Stimulated activated CD4-positive, alpha-beta T cell treated with anti-CD3 and anti-CD28 coated beads, TNF-alpha, amount 100 ng/mL, for 1 hour (primary cell): ENCODE data around the gene RTL5.

Source experiments
- DNase-seq, 3 donors: peaks; one replicate each; pipeline ENCODE4 v3.0.0-alpha.2; 2020; ENCODE audit warnings: low read depth in 3 of 3, low spot score in 1 of 3

RTL5 gene

GRCh38 chrX:72130156-72130761, 1.5 kb downstream of the RTL5 start:
- DNase-seq: no peak

- DNase-seq: no peak
These were observed 2.1 kb downstream of the RTL5 start for GRCh38 chrX:72129661-72130060.

GRCh38 chrX:72128881-72129280, 2.8 kb downstream of the RTL5 start:
- DNase-seq: no peak

GRCh38 chrX:72128183-72128834, 3.4 kb downstream of the RTL5 start:
- no peak for DNase-seq

GRCh38 chrX:72127332-72127731, 4.4 kb downstream of the RTL5 start:
- no peak for DNase-seq

GRCh38 chrX:72126539-72127140, 5.1 kb downstream of the RTL5 start:
- DNase-seq: peak; percentile 55 to 76 (median 75)

GRCh38 chrX:72126048-72126415, 5.7 kb downstream of the RTL5 start:
- no peak for DNase-seq

GRCh38 chrX:72125331-72126047, 6.2 kb downstream of the RTL5 start:
- no peak for DNase-seq

GRCh38 chrX:72124540-72125201, 7.0 kb downstream of the RTL5 start:
- no peak for DNase-seq

- no peak for DNase-seq
These were observed 8.1 kb downstream of the RTL5 start for GRCh38 chrX:72123471-72124185.

GRCh38 chrX:72122621-72123337, 8.9 kb downstream of the RTL5 start:
- no peak for DNase-seq

GRCh38 chrX:72121383-72121782, 10.3 kb downstream of the RTL5 start:
- no peak for DNase-seq

GRCh38 chrX:72120837-72121236, 10.9 kb downstream of the RTL5 start:
- DNase-seq: no peak

GRCh38 chrX:72117636-72118210, 14.0 kb downstream of the RTL5 start:
- DNase-seq: no peak

- no peak for DNase-seq
These were observed 16.3 kb downstream of the RTL5 start for GRCh38 chrX:72115380-72115779.

- no peak for DNase-seq
These were observed 16.9 kb downstream of the RTL5 start for GRCh38 chrX:72114807-72115206.

GRCh38 chrX:72114306-72114705, 17.4 kb downstream of the RTL5 start:
- no peak for DNase-seq

- no peak for DNase-seq
These were observed 18.3 kb downstream of the RTL5 start for GRCh38 chrX:72113461-72113860.

- DNase-seq: no peak
These were observed 20.6 kb downstream of the RTL5 start for GRCh38 chrX:72110876-72111708.
